GM12878 (cell line): ENCODE data around the gene PPP1R14B. TPM values are rescaled to one million over a fixed set of nuclear protein-coding genes. Genes with fewer than 3 reads are reported as not detected.

Experiments used
- ATAC-seq: fragments of 200-7000 bp; cut with Tn5 transposase; 3 replicates; pipeline ENCODE4 v1.9.1; 2020; ENCODE audit warnings: mild to moderate bottlenecking, moderate library complexity
- BruUV-seq: library from RNA; stranded (reverse); fragments of 400-500 nt; replicated peaks from 2 replicates; lab custom pipeline; 2021; lab: Mats Ljungman, UMichigan
- CTCF ChIA-PET: fragments of 300-600 bp; sonication (Branson Sonifier 250); formaldehyde crosslinking; extraction: SDS; loops from one replicate; lab custom pipeline; 2021; ENCODE audit warnings: inconsistent platforms; lab: Yijun Ruan, JAX
- POLR2A ChIA-PET: fragments of 350-600 bp; formaldehyde crosslinking; extraction: SDS; loops from one replicate; lab custom pipeline; 2021; ENCODE audit warnings: inconsistent platforms; lab: Charles Lee
- RAD21 ChIA-PET: fragments of 300-600 bp; sonication (Branson Sonifier 250); formaldehyde crosslinking; loops from one replicate; lab custom pipeline; 2023; ENCODE audit warnings: antibody characterized with exemption; ENCODE audit not compliant: unreplicated experiment; lab: Charles Lee
- SMC1A ChIA-PET: fragments of 300-600 bp; sonication (Branson Sonifier 250); formaldehyde crosslinking; loops from one replicate; lab custom pipeline; 2023; ENCODE audit not compliant: unreplicated experiment, uncharacterized antibody; lab: Charles Lee
- DNase-seq: peaks from one replicate; pipeline ENCODE4 v3.0.0-alpha.2; 2011; ENCODE audit warnings: low read depth, low spot score
- FAIRE-seq: peaks from 3 replicates; lab custom pipeline; 2011; peaks lifted over from hg19 to GRCh38; lab: Jason Lieb, UNC
- H2AFZ ChIP-seq: 2 replicates; pipeline ENCODE4 v1.6.0; 2011; ENCODE audit warnings: low read depth, low read length, control low read depth; ENCODE audit not compliant: control insufficient read depth
- H3K27ac ChIP-seq: 2 replicates; pipeline ENCODE4 v1.5.1; 2011; ENCODE audit warnings: control low read depth; ENCODE audit not compliant: control insufficient read depth, insufficient read depth
- H3K27me3 ChIP-seq, 2 experiments: replicated peaks in 1 of 2; 2 replicates each; pipeline versions ENCODE4 v1.6.0 to v1.6.1; 2011; ENCODE audit warnings: low read length in 1 of 2; ENCODE audit not compliant: control insufficient read depth in 2 of 2, insufficient read depth in 2 of 2
- H3K36me3 ChIP-seq, 2 experiments: 2 replicates each; pipeline ENCODE4 v1.5.1; 2011; ENCODE audit warnings: low read length in 1 of 2; ENCODE audit not compliant: control insufficient read depth in 2 of 2, insufficient read depth in 2 of 2
- H3K4me1 ChIP-seq: 2 replicates; pipeline ENCODE4 v1.6.1; 2011; ENCODE audit warnings: mild to moderate bottlenecking, low read length, moderate library complexity, mixed read lengths; ENCODE audit not compliant: control insufficient read depth, insufficient read depth
- H3K4me2 ChIP-seq: 2 replicates; pipeline ENCODE4 v1.6.0; 2011; ENCODE audit warnings: control low read depth; ENCODE audit not compliant: control insufficient read depth, insufficient read depth
- H3K4me3 ChIP-seq: fragments of 200-600 bp; sonication (generic); 2 replicates; pipeline ENCODE4 v1.5.1; 2016
- H3K79me2 ChIP-seq: 2 replicates; pipeline ENCODE4 v1.6.0; 2011; ENCODE audit warnings: low read length; ENCODE audit not compliant: control insufficient read depth, insufficient read depth
- H3K9ac ChIP-seq: 2 replicates; pipeline ENCODE4 v1.8.0; 2011; ENCODE audit warnings: low read length, control low read depth, mixed read lengths; ENCODE audit not compliant: control insufficient read depth, insufficient read depth
- H3K9me3 ChIP-seq: replicated peaks from 3 replicates; pipeline ENCODE4 v1.5.1; 2011; ENCODE audit warnings: mild to moderate bottlenecking, low read length; ENCODE audit not compliant: control insufficient read depth, insufficient read depth
- H4K20me1 ChIP-seq: 2 replicates; pipeline ENCODE4 v1.6.0; 2011; ENCODE audit not compliant: control insufficient read depth, insufficient read depth
- CHD1 ChIP-seq: IDR thresholded peaks from 2 replicates; pipeline ENCODE4 v1.6.1; 2012; ENCODE audit warnings: low read depth, low read length, improper control_type of control experiment
- ETV6 ChIP-seq, 2 experiments: fragments of 450-650 bp in 1 of 2; IDR thresholded peaks in 1 of 2; conservative IDR thresholded peaks in 1 of 2; 2 replicates each; pipeline ENCODE4 v1.6.1; 2014; ENCODE audit warnings: antibody characterized with exemption in 1 of 2, borderline replicate concordance in 1 of 2, low read depth in 1 of 2, mild to moderate bottlenecking in 1 of 2, moderate library complexity in 1 of 2
- NFIC ChIP-seq: IDR thresholded peaks from 2 replicates; pipeline ENCODE4 v1.6.1; 2012; ENCODE audit warnings: low read depth, mild to moderate bottlenecking, inconsistent platforms, low read length, moderate library complexity
- NFYA ChIP-seq: IDR thresholded peaks from 2 replicates; pipeline ENCODE4 v1.6.1; 2011; ENCODE audit warnings: low read depth, mild to moderate bottlenecking, low read length, improper control_type of control experiment, borderline replicate concordance
- PAX5 ChIP-seq: IDR thresholded peaks from 2 replicates; pipeline ENCODE4 v1.6.1; 2011; ENCODE audit warnings: low read depth, low read length, borderline replicate concordance
- TAF1 ChIP-seq: IDR thresholded peaks from 2 replicates; pipeline ENCODE4 v1.6.1; 2011; ENCODE audit warnings: mild to moderate bottlenecking, low read depth, low read length, borderline replicate concordance
- ZNF24 ChIP-seq: fragments of 450-650 bp; IDR thresholded peaks from 2 replicates; pipeline ENCODE4 v1.6.1; 2017; ENCODE audit warnings: antibody characterized with exemption, mild to moderate bottlenecking
- WGBS: methylation state at CpG from one replicate; pipeline ENCODE4 v1.1.6; 2016; ENCODE audit warnings: low lambda C conversion rate; ENCODE audit not compliant: insufficient replicate concordance, insufficient coverage; ENCODE audit errors: missing lambda C conversion rate; 5-methylcytosine and 5-hydroxymethylcytosine counted together
- in situ Hi-C: fragments of 300-500 bp; cut with MboI; formaldehyde crosslinking; loops from 9 replicates; pipeline ENCODE4 v1.14.3; 2018; ENCODE audit warnings: mixed read lengths
- intact Hi-C: fragments of 100-400 bp; cut with micrococcal nuclease; formaldehyde crosslinking; loops from one replicate; pipeline ENCODE4 v1.14.2; 2022; ENCODE audit not compliant: unreplicated experiment
- polyA plus RNA-seq, 11 experiments: library from polyadenylated mRNA; depleted of rRNA in 4 of 11; unstranded in 6 of 11; stranded (reverse) in 5 of 11; fragments of >200 nt; fragmentation: Nextera tagmentation in 4 of 11; fragmentation: Illumina TruSeq in 1 of 11; extraction: Ambion mirVana in 4 of 11; extraction: Trizol in 1 of 11; gene quantifications; 1 replicate in 1 of 11; 2 replicates in 10 of 11; pipeline versions ENCODE4 v1.2.1 to v1.2.3, GENCODE V29; 2011 to 2016; ENCODE audit warnings: inconsistent platforms in 2 of 11, missing spikeins in 2 of 11, low read depth in 1 of 11
- total RNA-seq, 4 experiments: library from RNA; depleted of rRNA in 3 of 4; stranded (reverse); fragments of >200 nt in 3 of 4; fragmentation: Illumina TruSeq in 1 of 4; extraction: Trizol in 1 of 4; gene quantifications; 2 replicates each; pipeline versions ENCODE4 v1.2.1 to v1.2.3, GENCODE V29; 2013 to 2021
- TF ChIP-seq, protein P1 (sequence below): fragments of 450-650 bp; IDR thresholded peaks from 2 replicates; pipeline ENCODE4 v1.6.1; 2017; ENCODE audit warnings: borderline replicate concordance
- TF ChIP-seq, protein P2 (sequence below): fragments of 450-650 bp; IDR thresholded peaks from 2 replicates; pipeline ENCODE4 v1.6.1; 2018; ENCODE audit warnings: mild to moderate bottlenecking, low read depth, moderate library complexity; ENCODE audit not compliant: partially characterized antibody
- TF ChIP-seq, protein P3 (sequence below): fragments of 450-650 bp; conservative IDR thresholded peaks from 2 replicates; pipeline ENCODE4 v1.6.1; 2017; ENCODE audit warnings: mild to moderate bottlenecking, moderate library complexity

PPP1R14B gene
- total and polyA plus RNA-seq, 10 of the 15 experiments (the other 5 are each of a cell fraction or from before 2014, with no cell fraction given) = 8.4 to 283 (median 124) TPM

DNA sequence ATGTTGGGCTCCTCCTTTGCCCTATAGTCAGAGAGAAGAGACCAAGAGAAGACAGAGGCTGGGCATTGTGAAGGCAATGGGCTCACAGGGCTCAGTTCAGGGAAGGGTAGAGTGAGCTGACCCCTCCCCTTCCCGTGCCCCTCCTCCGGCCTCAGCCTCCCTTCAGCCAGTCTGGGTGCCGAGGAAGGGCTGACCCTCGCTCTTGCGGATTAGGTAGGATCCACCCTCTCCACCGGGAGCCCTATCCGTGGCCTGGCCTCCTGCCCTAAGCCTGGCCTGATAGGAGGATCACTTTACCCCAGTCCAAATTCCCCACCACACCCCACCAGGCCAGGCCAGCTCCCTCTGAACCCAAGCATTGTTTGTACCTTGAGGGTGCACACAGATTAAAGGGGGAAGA is 1.8 kb upstream of the PPP1R14B start:
- H3K79me2 ChIP-seq = peaks cover 21% of the 10 kb centered on the region
- FAIRE-seq = no peak
- no peak overlapping the region for H3K4me2 ChIP-seq
- TF ChIP-seq, protein P1, sequence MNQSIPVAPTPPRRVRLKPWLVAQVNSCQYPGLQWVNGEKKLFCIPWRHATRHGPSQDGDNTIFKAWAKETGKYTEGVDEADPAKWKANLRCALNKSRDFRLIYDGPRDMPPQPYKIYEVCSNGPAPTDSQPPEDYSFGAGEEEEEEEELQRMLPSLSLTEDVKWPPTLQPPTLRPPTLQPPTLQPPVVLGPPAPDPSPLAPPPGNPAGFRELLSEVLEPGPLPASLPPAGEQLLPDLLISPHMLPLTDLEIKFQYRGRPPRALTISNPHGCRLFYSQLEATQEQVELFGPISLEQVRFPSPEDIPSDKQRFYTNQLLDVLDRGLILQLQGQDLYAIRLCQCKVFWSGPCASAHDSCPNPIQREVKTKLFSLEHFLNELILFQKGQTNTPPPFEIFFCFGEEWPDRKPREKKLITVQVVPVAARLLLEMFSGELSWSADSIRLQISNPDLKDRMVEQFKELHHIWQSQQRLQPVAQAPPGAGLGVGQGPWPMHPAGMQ = no peak
- TF ChIP-seq NFYA (no peak), ETV6 (conservative IDR thresholded peaks at IDR 0.05 in 1 of 2, IDR thresholded peaks at IDR 0.05 in 1 of 2; ENCODE audit: borderline replicate concordance in 1 of 2, low read depth in 1 of 2) (no peak), PAX5 (no peak), NFIC (no peak), ZNF24 (no peak), TAF1 (no peak), CHD1 (no peak)
- TF ChIP-seq, protein P2, sequence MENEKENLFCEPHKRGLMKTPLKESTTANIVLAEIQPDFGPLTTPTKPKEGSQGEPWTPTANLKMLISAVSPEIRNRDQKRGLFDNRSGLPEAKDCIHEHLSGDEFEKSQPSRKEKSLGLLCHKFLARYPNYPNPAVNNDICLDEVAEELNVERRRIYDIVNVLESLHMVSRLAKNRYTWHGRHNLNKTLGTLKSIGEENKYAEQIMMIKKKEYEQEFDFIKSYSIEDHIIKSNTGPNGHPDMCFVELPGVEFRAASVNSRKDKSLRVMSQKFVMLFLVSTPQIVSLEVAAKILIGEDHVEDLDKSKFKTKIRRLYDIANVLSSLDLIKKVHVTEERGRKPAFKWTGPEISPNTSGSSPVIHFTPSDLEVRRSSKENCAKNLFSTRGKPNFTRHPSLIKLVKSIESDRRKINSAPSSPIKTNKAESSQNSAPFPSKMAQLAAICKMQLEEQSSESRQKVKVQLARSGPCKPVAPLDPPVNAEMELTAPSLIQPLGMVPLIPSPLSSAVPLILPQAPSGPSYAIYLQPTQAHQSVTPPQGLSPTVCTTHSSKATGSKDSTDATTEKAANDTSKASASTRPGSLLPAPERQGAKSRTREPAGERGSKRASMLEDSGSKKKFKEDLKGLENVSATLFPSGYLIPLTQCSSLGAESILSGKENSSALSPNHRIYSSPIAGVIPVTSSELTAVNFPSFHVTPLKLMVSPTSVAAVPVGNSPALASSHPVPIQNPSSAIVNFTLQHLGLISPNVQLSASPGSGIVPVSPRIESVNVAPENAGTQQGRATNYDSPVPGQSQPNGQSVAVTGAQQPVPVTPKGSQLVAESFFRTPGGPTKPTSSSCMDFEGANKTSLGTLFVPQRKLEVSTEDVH = no peak
- TF ChIP-seq, protein P3, sequence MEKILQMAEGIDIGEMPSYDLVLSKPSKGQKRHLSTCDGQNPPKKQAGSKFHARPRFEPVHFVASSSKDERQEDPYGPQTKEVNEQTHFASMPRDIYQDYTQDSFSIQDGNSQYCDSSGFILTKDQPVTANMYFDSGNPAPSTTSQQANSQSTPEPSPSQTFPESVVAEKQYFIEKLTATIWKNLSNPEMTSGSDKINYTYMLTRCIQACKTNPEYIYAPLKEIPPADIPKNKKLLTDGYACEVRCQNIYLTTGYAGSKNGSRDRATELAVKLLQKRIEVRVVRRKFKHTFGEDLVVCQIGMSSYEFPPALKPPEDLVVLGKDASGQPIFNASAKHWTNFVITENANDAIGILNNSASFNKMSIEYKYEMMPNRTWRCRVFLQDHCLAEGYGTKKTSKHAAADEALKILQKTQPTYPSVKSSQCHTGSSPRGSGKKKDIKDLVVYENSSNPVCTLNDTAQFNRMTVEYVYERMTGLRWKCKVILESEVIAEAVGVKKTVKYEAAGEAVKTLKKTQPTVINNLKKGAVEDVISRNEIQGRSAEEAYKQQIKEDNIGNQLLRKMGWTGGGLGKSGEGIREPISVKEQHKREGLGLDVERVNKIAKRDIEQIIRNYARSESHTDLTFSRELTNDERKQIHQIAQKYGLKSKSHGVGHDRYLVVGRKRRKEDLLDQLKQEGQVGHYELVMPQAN = no peak
- TF ChIP-seq, all 136 proteins: peak for 0
- ChIA-PET POLR2A (no interaction called here), RAD21 (interaction anchor here (1.9 to 8.6 kb wide), 2 partner anchors 43 to 52 kb away, joined by 7 to 104 read pairs; partner anchors contain the start of genes CATSPERZ and FERMT3), SMC1A (interaction anchor here (0.6 to 1.1 kb wide), 2 partner anchors 43 to 44 kb away, joined by 3 read pairs; no protein-coding TSS in a partner anchor), CTCF (interaction anchor here (0.8 to 4.8 kb wide), 2 partner anchors 43 to 107 kb away, joined by 3 to 64 read pairs; partner anchors contain the start of gene FERMT3)
- ATAC-seq = no peak
- H3K4me3 ChIP-seq = no peak overlapping the region
- peaks cover 0 to 6% of the 10 kb centered on the region in 2 experiments; a peak in 2 of 4 replicates for H3K36me3 ChIP-seq
- no peak overlapping the region for H3K27ac ChIP-seq
- no peaks in the 10 kb centered on the region for H3K27me3 ChIP-seq
- no peaks in the 10 kb centered on the region for H4K20me1 ChIP-seq
- no peak overlapping the region for H2AFZ ChIP-seq
- BruUV-seq = no TSS peak
- in situ Hi-C loops = loop anchor here (25.0 kb wide), 1 partner anchor 1614 kb away; the partner anchor contains the start of genes CFL1, EFEMP2 and MUS81
- DNase-seq = no peak
- peaks cover 10% of the 10 kb centered on the region for H3K4me1 ChIP-seq
- intact Hi-C loops = no loop called here
- WGBS = 71% methylated on average over 7 of the region's 7 CpGs
- no peaks in the 10 kb centered on the region for H3K9me3 ChIP-seq
- no peak overlapping the region for H3K9ac ChIP-seq
